A673 (cell line): ENCODE data around the gene STARD13.

Experiments
- CTCF ChIP-seq: fragments of 300-800, 200-600 bp; sonication (generic); conservative IDR thresholded peaks from 2 replicates; pipeline ENCODE4 v1.5.1; 2017; ENCODE audit warnings: low read depth, mild to moderate bottlenecking, antibody characterized with exemption, low read length, moderate library complexity, mixed read lengths
- EZH2 ChIP-seq: fragments of 200-600 bp; sonication (generic); IDR thresholded peaks from 2 replicates; pipeline ENCODE4 v1.6.1; 2017; ENCODE audit warnings: borderline replicate concordance, low read depth, mild to moderate bottlenecking, mixed read lengths, antibody characterized with exemption, low read length; ENCODE audit not compliant: poor library complexity, severe bottlenecking

GRCh38 chr13:33184112-33184490, 101.5 kb downstream of the STARD13 start:
- TF ChIP-seq CTCF (no peak), EZH2 (no peak)
